ENCODE data around the gene KLF7. TPM values are rescaled to one million over a fixed set of nuclear protein-coding genes. Genes with fewer than 3 reads are reported as not detected.

KLF7 gene
- total RNA-seq, 2 experiments from 2014 or later: 28.3 to 31.4 TPM

DNA sequence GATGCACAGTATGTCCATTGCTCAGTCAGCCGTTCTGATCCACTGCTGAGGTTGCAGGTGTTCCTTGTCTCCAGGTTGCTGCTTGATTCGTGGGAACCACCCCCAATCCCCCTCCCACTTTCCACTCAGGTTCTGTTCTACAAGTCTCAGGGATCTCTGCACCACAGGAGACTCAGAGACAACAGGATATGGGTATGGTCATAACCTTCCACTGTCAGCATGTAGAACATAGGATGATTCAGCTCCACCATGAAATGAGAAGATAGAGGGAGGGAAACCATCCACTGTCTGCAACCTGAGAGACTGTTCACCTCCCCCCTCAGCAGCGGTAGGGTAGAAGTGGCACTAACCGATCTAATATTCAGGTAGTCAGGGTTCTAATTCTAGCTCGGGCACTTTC is 19.0 kb upstream of the KLF7 start:
- no peak overlapping the region for H3K27ac Mint-ChIP-seq
- ChIA-PET POLR2A (interaction anchor here (1.1 to 1.2 kb wide), 2 partner anchors 15 to 20 kb away, joined by 3 to 4 read pairs; no protein-coding TSS in a partner anchor), CTCF (no interaction called here)
- no peak for DNase-seq
- peaks cover 5% of the 10 kb centered on the region for H3K4me1 Mint-ChIP-seq
- H3K9me3 Mint-ChIP-seq: peaks cover 6% of the 10 kb centered on the region
- H3K36me3 Mint-ChIP-seq (ENCODE audit: low read depth): peaks cover 4% of the 10 kb centered on the region
- peaks cover 8% of the 10 kb centered on the region for H3K27me3 Mint-ChIP-seq
- H3K4me3 Mint-ChIP-seq: no peak overlapping the region

- Mint-ChIP-seq H3K27ac (no peak overlapping the region), H3K4me1 (peaks cover 5% of the 10 kb centered on the region), H3K36me3 (ENCODE audit: low read depth) (peaks cover 4% of the 10 kb centered on the region), H3K27me3 (peaks cover 8% of the 10 kb centered on the region), H3K4me3 (no peak overlapping the region), H3K9me3 (peaks cover 6% of the 10 kb centered on the region)
- ChIA-PET CTCF (no interaction called here), POLR2A (interaction anchor here (1.1 to 1.2 kb wide), 2 partner anchors 14 to 20 kb away, joined by 3 to 4 read pairs; no protein-coding TSS in a partner anchor)
- no peak for DNase-seq
Observed at GRCh38 chr2:207184348-207184747, 18.6 kb upstream of the KLF7 start.

GRCh38 chr2:207183506-207183905 is 17.8 kb upstream of the KLF7 start:
- Mint-ChIP-seq H3K9me3 (peaks cover 6% of the 10 kb centered on the region), H3K27me3 (peaks cover 8% of the 10 kb centered on the region), H3K36me3 (ENCODE audit: low read depth) (peaks cover 4% of the 10 kb centered on the region), H3K4me3 (no peak overlapping the region), H3K4me1 (peaks cover 5% of the 10 kb centered on the region), H3K27ac (no peak overlapping the region)
- no peak for DNase-seq
- ChIA-PET CTCF (no interaction called here), POLR2A (no interaction called here)

- H3K4me3 Mint-ChIP-seq: no peak overlapping the region
- H3K36me3 Mint-ChIP-seq (ENCODE audit: low read depth): peaks cover 4% of the 10 kb centered on the region
- H3K4me1 Mint-ChIP-seq: peaks cover 5% of the 10 kb centered on the region
- H3K27ac Mint-ChIP-seq: no peak overlapping the region
- CTCF ChIA-PET: no interaction called here
- H3K27me3 Mint-ChIP-seq: peaks cover 7% of the 10 kb centered on the region
- POLR2A ChIA-PET: no interaction called here
- DNase-seq: no peak
- peaks cover 6% of the 10 kb centered on the region for H3K9me3 Mint-ChIP-seq
Observed at GRCh38 chr2:207182911-207183310, 17.2 kb upstream of the KLF7 start.

- CTCF ChIA-PET: no interaction called here
- peaks cover 5% of the 10 kb centered on the region for H3K4me1 Mint-ChIP-seq
Observed at GRCh38 chr2:207181526-207182274, 16.0 kb upstream of the KLF7 start.

GRCh38 chr2:207180741-207181140 is 15.0 kb upstream of the KLF7 start:
- CTCF ChIA-PET: interaction anchor here (1.3 kb wide), 1 partner anchor 10 kb away, joined by 3 read pairs; no protein-coding TSS in a partner anchor

More at GRCh38 chr2:207181526-207182274, 16.0 kb upstream of the KLF7 start:
- no peaks in the 10 kb centered on the region for H3K36me3 Mint-ChIP-seq (ENCODE audit: low read depth)
- no peak overlapping the region for H3K4me3 Mint-ChIP-seq
- no peaks in the 10 kb centered on the region for H3K9me3 Mint-ChIP-seq
- no peak for DNase-seq
- POLR2A ChIA-PET: interaction anchor here (1.1 kb wide), 1 partner anchor 38 kb away, joined by 4 read pairs; no protein-coding TSS in a partner anchor
- peaks cover 3% of the 10 kb centered on the region for H3K27me3 Mint-ChIP-seq
- H3K27ac Mint-ChIP-seq: no peak overlapping the region

GRCh38 chr2:207176247-207176646 is 10.5 kb upstream of the KLF7 start:
- POLR2A ChIA-PET: interaction anchor here (1.1 to 1.3 kb wide), 2 partner anchors 10 to 12 kb away, joined by 3 read pairs; partner anchors contain the start of gene KLF7

More at GRCh38 chr2:207180741-207181140, 15.0 kb upstream of the KLF7 start:
- POLR2A ChIA-PET: interaction anchor here (0.8 to 1.1 kb wide), 2 partner anchors 9 to 37 kb away, joined by 3 to 4 read pairs; no protein-coding TSS in a partner anchor
- Mint-ChIP-seq H3K4me1 (peaks cover 5% of the 10 kb centered on the region), H3K27me3 (peaks cover 3% of the 10 kb centered on the region), H3K36me3 (ENCODE audit: low read depth) (no peaks in the 10 kb centered on the region), H3K4me3 (no peak overlapping the region), H3K27ac (no peak overlapping the region), H3K9me3 (no peaks in the 10 kb centered on the region)
- no peak for DNase-seq

GRCh38 chr2:207173641-207174040 is 7.9 kb upstream of the KLF7 start:
- Mint-ChIP-seq H3K27me3 (peaks cover 5% of the 10 kb centered on the region), H3K4me1 (peaks cover 1% of the 10 kb centered on the region), H3K27ac (no peak overlapping the region), H3K4me3 (no peak overlapping the region), H3K36me3 (ENCODE audit: low read depth) (peaks cover 2% of the 10 kb centered on the region), H3K9me3 (peaks cover 2% of the 10 kb centered on the region)
- DNase-seq: no peak
- POLR2A ChIA-PET: no interaction called here
- CTCF ChIA-PET: no interaction called here

More at GRCh38 chr2:207176247-207176646, 10.5 kb upstream of the KLF7 start:
- DNase-seq: no peak
- Mint-ChIP-seq H3K4me3 (no peak overlapping the region), H3K27ac (no peak overlapping the region), H3K4me1 (peaks cover 1% of the 10 kb centered on the region), H3K27me3 (peaks cover 3% of the 10 kb centered on the region), H3K36me3 (ENCODE audit: low read depth) (peaks cover 2% of the 10 kb centered on the region), H3K9me3 (peaks cover 2% of the 10 kb centered on the region)
- CTCF ChIA-PET: no interaction called here

GRCh38 chr2:207167099-207167923 is 1.6 kb upstream of the KLF7 start:
- ChIA-PET POLR2A (interaction anchor here (0.8 to 6.6 kb wide), 15 partner anchors 12 to 363 kb away, joined by 3 to 276 read pairs (median 14); partner anchors contain the start of gene CREB1), CTCF (interaction anchor here (0.8 to 3.2 kb wide), 6 partner anchors 93 to 458 kb away, joined by 3 to 15 read pairs (median 4); partner anchors contain the start of gene METTL21A)
- Mint-ChIP-seq H3K4me3 (peak overlapping the region; percentile 98), H3K27me3 (peaks cover 9% of the 10 kb centered on the region), H3K9me3 (no peaks in the 10 kb centered on the region), H3K27ac (peak overlapping the region; percentile 93), H3K36me3 (ENCODE audit: low read depth) (peaks cover 15% of the 10 kb centered on the region), H3K4me1 (peaks cover 27% of the 10 kb centered on the region)
- DNase-seq: no peak

GRCh38 chr2:207166349-207167098 is 776 bp upstream of the KLF7 start:
- Mint-ChIP-seq H3K9me3 (no peaks in the 10 kb centered on the region), H3K27me3 (peaks cover 9% of the 10 kb centered on the region)

DNA sequence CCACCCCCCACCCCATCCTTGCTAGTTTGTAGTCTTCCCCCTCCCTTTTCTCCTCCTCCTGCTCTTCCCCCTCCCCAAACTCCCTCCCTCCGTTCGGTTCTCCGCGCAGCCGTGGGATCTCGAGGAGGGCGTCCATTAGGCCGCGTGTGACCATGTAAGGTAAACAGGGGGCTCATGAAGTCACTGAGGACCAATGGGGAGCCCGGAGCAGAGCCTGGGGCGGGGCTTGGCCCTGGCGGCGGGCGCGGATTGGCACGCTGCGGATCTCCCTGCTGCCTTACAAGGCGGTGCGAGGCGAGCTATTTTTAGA is 246 bp upstream of the KLF7 start:
- Mint-ChIP-seq H3K27ac (peak overlapping the region; percentile 93), H3K4me3 (peak overlapping the region; percentile 98), H3K9me3 (no peaks in the 10 kb centered on the region), H3K36me3 (ENCODE audit: low read depth) (peaks cover 26% of the 10 kb centered on the region), H3K4me1 (peaks cover 39% of the 10 kb centered on the region), H3K27me3 (peaks cover 9% of the 10 kb centered on the region)
- DNase-seq: peak; percentile 98
- ChIA-PET CTCF (interaction anchor here (0.8 to 4.9 kb wide), 11 partner anchors 23 to 459 kb away, joined by 3 to 49 read pairs (median 3); partner anchors contain the start of gene METTL21A), POLR2A (interaction anchor here (0.6 to 6.6 kb wide), 28 partner anchors 10 to 401 kb away, joined by 3 to 276 read pairs (median 6); partner anchors contain the start of genes CREB1, FASTKD2 and MDH1B)

More at GRCh38 chr2:207166349-207167098, 776 bp upstream of the KLF7 start:
- peak overlapping the region; percentile 98 for H3K4me3 Mint-ChIP-seq
- H3K27ac Mint-ChIP-seq: peak overlapping the region; percentile 93
- CTCF ChIA-PET: interaction anchor here (0.8 to 4.9 kb wide), 12 partner anchors 24 to 459 kb away, joined by 3 to 49 read pairs (median 4); partner anchors contain the start of gene METTL21A
- POLR2A ChIA-PET: interaction anchor here (0.6 to 6.6 kb wide), 33 partner anchors 10 to 401 kb away, joined by 3 to 276 read pairs (median 5); partner anchors contain the start of genes CREB1, FASTKD2 and MDH1B
- H3K36me3 Mint-ChIP-seq (ENCODE audit: low read depth): peaks cover 22% of the 10 kb centered on the region
- peaks cover 35% of the 10 kb centered on the region for H3K4me1 Mint-ChIP-seq
- peak; percentile 72 for DNase-seq
